Activated naive CD4-positive, alpha-beta T cell treated with Interleukin-2 at 50 U/mL for 16 hours (primary cell): ENCODE measurements around the gene HSD3B7.

Experiments used
- DNase-seq: peaks from one replicate; pipeline ENCODE4 v3.0.0-alpha.2; 2020

Gene HSD3B7

DNA sequence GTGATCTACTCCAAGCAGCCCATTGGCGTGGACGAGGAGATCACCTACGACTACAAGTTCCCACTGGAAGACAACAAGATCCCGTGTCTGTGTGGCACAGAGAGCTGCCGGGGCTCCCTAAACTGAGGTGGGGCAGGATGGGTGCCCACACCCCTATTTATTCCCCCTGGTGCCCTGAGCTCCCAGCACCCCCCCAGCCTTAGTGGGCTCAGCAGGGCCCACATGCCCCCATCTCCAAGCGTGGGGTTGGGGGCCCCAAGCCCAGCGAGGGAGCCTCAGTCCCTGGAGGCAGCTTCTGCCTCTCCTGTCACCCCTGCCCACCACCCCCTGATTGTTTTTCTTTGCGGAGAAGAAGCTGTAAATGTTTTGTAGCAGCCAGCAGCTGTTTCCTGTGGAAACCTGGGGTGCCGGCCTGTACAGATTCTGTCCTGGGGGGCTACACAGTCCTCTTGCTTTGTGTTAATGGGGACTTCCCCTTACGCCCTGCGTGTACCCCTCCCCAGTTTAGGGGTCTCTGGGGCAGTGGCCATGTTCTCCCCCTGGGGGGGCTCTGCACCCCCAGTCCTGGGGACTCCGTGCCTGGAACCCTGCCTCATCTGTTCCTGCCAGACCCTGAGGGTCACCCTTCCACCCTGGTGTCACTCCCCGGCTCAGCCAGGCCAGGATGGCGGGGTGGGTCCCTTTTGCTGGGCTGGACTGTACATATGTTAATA is 953 bp upstream of the HSD3B7 start:
- DNase-seq: no peak

DNA sequence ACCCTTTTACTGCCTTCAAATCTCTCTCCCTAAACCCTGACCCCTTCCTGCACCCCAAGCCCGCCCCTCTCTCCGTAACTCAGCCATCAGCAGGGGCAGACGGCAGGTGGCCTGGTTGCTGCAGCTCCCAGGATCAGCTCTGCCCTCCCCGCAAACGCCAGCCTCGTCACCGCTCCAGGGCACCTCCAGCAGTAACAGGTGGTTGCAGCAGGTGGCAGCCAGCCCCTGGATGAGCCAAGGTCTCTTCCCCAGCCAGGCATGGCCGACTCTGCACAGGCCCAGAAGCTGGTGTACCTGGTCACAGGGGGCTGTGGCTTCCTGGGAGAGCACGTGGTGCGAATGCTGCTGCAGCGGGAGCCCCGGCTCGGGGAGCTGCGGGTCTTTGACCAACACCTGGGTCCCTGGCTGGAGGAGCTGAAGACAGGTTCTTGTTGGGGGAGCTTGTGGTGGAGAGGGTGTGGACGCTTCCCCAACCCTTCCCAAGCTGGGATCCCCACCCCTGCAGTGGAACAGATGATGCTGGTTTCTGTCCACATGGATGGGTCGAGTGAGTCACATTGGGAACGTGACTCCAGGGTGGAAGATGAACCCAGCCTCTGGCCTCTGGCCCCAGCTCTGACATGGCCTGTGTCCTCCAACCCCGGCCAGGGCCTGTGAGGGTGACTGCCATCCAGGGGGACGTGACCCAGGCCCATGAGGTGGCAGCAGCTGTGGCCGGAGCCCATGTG is 558 bp downstream of the HSD3B7 start:
- no peak for DNase-seq

DNA sequence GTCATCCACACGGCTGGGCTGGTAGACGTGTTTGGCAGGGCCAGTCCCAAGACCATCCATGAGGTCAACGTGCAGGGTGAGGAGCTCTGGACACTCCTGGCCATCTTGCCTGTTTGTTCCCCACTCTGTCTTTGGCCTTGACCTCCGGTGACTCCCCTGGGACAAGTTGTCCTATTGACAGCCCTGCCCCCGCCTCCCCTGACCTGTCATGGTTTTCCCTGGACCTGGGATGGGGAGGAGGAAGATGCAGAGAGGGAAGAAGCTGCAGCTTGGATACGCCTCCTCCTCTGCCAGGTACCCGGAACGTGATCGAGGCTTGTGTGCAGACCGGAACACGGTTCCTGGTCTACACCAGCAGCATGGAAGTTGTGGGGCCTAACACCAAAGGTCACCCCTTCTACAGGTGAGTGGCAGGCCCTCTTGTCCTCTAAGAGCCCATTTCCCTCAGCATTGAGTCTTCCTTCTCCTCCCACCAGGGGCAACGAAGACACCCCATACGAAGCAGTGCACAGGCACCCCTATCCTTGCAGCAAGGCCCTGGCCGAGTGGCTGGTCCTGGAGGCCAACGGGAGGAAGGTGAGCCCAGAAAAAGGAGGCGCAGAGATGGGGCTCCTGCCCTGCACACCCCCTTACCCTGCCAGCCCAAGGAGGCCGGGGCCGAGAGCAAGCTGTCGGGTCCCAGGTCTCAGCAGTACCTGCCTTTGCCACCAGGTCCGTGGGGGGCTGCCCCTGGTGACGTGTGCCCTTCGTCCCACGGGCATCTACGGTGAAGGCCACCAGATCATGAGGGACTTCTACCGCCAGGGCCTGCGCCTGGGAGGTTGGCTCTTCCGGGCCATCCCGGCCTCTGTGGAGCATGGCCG is 1.4 kb downstream of the HSD3B7 start:
- DNase-seq: no peak

DNA sequence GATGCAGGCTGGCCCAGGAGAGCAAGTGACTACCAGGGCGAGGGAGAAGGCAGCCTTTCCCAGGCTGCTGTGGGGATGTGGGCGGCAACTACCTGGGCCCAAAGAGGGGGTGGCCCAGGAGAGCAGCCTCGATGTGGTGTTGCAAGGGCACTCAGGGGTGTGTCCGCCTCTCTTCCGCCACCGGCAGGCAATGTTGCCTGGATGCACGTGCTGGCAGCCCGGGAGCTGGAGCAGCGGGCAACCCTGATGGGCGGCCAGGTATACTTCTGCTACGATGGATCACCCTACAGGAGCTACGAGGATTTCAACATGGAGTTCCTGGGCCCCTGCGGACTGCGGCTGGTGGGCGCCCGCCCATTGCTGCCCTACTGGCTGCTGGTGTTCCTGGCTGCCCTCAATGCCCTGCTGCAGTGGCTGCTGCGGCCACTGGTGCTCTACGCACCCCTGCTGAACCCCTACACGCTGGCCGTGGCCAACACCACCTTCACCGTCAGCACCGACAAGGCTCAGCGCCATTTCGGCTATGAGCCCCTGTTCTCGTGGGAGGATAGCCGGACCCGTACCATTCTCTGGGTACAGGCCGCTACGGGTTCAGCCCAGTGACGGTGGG is 2.7 kb downstream of the HSD3B7 start:
- no peak for DNase-seq

DNA sequence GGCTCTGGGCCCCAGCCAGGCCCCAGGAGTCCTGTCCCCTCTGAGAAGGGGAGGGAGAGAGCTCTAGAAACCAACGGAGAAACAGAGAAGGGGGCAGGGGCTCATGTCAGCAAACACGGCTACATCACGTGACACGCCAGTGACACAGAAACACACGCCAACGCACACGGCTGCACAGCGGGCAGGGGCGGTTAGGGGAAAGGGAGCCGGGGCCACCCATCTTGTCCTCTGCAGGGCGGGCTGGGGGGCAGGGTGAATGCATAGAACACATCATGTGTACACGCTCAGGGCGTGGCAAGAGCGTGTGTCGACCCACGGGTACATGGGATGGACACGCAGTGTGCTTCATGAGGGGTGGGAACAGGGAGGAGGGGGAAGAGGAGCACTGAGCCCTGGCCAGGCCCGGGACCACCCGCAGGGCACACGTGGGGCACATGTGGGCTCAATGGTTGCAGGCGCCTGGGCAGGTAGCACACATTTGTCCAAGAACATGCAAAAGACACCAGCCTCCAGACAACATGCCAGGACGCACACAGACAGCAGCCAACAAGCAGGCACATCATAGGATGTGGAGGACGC is 4.6 kb downstream of the HSD3B7 start:
- no peak for DNase-seq

DNA sequence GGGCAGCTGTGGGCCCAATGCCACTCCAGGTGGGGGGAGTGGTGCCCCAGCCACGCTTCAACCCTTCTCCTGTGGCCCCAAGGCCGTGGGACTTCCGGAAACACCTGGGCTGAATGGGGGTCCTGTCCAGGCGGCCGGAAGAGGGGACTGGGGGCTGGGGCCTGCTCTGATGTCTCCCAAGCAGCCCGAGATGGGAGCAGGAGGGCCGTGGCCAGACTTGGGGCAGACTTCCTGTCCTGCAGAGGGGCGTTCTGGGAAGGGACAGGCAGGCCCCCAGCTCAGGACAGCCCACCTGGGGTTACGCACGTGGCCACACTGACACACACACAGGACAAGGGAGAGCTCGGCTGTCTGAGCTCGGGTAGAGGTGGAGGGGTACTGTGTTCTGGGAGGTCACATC is 5.1 kb downstream of the HSD3B7 start:
- no peak for DNase-seq

DNA sequence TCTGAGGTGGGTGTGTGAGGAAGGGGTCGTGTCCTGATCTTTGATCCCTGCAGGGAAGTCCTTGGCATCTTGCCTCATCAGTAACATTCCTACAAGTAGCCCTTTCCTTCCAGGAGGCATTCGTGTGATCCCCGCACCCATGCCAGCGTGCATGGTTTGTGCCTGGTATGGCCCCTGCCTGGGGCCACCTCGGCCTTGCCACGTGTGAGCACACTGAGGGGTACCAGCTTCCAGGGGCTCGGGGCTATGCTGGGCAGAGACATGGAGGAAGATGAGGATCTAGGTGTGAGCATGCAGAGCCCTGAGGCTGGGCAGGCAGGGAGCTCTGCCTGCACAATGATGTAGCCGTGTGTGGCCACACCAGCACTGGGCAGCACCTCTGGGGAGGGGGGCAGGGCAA is 6.0 kb downstream of the HSD3B7 start:
- DNase-seq: no peak

GRCh38 chr16:30992276-30992780 is 7.3 kb downstream of the HSD3B7 start:
- no peak for DNase-seq

DNA sequence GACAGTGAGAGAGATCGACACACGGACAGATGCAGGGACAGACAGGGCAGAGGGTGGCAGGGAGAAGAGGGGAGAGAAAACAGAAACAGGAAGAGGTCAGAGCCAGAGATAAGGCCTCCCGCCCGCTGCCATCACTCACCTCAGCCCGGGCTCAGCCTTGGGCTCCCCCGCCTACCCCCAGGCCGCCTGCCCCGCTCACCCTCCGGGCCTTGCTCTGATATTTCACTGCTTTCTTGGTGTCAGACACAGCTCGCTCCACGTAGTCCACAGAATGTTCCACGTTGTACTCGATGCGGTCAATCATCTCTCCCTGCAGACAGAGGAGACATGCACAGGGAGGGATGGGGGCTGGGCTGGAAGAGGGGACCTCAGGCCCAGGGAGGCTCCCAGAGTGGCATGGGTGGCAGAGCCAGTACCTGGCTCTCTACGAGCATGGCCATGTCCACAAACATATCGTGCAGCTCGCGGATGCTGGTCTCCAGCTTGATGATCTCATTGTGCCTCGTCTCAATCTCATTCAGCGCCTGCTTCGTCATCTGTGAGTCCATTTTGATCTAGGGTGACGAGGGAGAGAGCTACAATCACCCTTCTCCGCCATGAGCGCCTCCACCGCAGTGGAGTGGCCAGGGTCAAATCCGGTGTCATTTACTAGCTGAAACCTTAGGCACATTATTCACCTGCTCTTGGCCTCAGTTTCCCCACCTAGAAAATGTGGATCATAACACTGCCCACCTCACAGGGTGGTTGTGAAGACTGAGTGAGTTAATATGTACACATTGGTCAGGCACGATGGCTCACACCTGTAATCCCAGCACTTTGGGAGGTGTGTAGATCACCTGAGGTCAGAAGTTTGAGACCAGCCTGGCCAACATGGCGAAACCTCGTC is 8.2 kb downstream of the HSD3B7 start:
- no peak for DNase-seq

DNA sequence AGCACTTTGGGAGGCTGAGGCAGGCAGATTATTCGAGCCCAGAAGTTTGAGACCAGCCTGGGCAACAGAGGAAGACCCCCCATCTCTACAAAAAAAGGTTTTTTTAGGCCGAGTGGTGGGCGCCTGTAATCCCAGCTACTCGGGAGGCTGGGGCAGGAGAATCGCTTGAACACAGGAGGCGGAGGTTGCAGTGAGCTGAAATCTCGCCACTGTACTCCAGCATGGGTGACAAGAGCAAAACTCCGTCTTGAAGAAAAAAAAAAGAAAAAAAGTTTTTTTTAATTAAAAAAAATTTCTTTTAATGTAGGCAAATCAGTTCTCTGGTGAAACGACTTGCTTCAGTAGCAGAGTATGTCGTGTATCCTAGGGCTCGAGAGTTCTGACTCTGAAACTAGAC is 10.9 kb downstream of the HSD3B7 start:
- DNase-seq: no peak

DNA sequence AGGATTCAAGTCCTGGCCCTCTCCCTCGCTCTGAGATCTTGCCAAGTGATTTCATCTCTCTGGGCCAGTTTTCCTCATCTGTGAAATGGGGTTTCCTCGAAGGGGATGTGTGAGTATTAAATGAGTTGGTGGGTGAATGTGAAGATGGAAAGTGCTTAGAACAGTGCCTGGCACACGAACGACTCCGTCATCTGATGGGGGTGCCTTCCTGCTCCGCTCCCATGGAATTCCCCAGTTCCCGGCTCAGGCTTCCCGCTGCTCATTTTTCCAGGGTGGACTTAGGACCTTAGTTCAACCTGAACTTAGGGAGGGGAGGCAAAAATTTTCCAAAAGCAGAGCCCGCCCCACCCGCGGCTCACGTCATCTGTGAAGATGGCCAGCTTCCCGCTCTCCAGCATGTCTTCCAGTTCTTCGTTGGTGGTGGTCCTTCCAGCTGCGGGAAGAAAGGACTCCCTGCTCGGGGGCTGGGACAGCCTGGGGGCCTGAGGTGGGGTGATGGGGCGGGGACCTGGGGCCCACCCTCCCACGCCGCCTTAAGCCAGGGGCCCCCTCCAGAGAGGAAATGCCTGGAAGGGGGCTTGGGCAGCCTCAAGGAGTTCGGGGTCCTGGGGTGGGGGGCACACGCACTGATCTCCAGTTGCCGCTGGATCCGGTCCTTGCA is 11.4 kb downstream of the HSD3B7 start:
- DNase-seq: no peak

- DNase-seq: peak; percentile 77
These were observed 12.1 kb downstream of the HSD3B7 start for GRCh38 chr16:30996985-30997724.

DNA sequence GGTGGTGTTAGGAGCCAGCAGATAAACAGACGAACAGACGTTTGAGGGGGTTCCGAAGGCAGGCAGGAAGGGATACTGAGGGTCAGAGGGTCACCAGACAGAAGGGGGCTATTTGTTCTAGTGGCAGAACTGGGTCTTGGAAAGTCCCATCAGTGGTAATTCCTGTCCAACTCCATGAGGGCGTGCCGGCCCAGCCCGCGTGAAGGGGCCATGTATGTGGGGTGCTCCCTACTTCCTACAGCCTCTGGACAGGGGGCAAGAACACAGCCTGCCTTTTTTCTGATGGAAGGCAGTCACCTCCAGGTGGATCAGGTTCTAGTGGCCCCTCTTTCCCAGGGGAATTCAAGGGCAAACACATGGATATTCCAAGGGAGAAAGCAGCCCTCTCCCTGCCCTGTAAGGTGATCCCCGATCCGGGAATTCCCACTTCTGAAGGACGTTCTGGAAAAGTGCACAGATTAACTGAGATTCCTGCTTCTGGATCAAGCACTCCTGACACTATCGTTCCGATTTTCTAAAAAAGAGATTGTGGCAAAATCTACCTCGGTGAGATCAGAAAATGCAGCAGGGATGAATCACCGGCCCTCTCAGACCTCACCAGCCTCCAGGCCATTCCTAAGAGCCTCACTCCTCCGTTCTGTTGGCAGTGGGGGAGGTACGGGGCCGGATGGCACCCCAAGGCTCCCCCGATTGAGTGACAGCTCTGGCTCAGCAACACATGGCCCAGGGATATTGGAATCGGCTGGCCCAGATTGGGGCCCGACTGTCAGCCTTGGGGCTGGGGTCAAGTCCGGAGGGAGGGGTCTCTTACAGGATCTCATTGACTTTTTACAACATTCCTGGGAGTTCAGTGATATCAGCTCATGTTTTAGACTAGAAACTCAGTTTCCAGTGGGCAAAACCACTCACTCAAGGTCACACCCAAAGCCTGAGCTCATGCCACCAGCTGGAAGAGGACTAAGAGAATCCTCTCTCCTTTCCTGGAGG is 13.0 kb downstream of the HSD3B7 start:
- DNase-seq: no peak

- no peak for DNase-seq
These were observed 14.1 kb downstream of the HSD3B7 start for GRCh38 chr16:30998852-30999761.

DNA sequence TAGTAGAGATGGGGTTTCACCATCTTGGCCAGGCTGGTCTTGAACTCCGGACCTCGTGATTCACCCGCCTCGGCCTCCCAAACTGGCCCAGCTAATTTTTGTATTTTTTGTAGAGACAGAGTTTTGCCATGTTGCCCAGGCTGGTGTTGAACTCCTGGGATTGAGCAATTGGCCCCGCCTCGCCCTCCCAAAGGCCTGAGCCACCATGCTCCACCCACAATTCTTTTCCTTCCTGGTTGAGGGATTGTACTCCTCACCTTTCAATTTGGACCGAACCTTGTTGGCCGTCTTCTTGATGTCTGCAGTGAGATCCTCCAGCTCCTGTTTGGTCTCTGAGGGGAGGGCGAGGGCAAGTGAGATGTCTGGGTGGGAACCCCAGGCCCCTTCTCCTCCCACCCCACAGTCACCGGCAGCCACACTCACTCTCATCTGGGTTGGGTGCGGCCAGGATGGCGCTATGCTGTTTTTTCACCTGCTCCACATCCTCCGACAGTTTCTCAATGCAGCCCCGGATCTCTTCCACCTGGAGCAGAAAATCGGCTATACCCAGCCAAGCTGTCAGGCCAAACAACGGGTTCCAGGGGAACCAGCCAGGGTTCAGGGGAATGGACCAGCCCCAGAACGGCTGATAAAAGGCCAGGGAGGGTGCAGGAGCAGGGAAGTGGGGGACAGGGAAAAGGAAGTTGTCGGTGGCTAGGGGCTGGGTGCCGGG is 15.8 kb downstream of the HSD3B7 start:
- DNase-seq: no peak

DNA sequence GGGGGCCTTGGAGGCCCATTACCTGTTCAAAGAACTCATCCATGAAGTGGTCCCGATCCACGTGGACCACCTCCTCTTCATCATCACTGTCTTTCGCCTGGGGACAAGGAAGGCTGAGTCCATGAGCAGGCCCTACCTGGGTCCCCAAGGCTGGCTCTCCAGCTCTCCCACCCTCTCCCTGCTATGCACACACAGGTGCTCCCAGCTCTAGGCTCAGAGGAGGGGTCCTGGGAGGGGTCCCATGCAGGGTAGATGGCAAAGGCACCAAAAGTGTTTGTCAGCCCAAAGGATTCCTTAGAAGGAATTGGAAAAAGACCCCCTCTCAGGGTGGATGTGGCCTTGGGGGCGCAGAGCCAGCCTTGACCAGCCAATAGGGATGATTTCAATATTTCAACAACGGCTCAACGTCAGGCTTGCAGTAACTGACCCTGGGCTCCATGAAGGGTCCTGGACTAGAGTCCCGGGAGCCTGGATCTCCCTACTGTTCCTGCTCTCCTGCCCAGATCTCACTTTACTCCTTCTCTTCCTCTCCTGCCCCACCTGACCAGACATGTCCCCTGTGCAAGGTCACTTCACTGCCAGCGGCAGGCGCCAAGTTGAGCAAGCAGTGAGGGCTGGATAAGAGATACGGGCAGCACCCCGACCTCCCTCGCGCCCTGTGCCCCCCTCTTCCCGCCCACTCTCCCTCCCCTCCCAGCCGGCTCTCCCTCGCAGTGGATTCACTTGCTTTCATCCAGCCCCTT is 16.7 kb downstream of the HSD3B7 start:
- DNase-seq: no peak
